Effector CD4-positive, alpha-beta T cell (primary cell): ENCODE measurements around the gene ZFP64.
"Not testable (repeated sequence)": the region's sequence is repeated elsewhere in the genome, so short reads cannot be mapped to it uniquely, and the experiment has no call there.

Experiments
- DNase-seq: peaks from one replicate; pipeline ENCODE4 v3.0.0-alpha.2; 2020

Gene ZFP64

GRCh38 chr20:52201395-52201794 lies 9.8 kb upstream of the ZFP64 start:
- DNase-seq: no peak

DNA sequence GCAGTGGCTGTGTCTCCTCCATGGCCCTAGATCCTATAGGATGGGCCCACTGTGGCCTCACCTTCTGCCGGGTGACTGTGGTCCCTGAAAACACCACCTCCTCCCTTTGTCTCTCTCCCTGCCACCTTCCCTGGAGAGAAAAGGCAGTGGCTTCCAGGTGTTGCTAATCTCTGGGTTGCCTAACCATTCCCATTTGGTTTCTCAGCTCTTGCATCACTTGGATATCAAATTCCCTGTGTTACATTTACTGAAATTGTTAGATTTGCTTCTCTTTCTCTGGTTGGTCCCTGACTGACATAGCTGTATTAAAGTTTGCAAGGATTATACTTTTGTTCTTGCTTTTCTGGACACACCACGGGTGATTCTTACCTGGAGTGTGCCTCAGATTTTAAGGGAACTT lies 9.3 kb upstream of the ZFP64 start:
- DNase-seq: no peak

DNA sequence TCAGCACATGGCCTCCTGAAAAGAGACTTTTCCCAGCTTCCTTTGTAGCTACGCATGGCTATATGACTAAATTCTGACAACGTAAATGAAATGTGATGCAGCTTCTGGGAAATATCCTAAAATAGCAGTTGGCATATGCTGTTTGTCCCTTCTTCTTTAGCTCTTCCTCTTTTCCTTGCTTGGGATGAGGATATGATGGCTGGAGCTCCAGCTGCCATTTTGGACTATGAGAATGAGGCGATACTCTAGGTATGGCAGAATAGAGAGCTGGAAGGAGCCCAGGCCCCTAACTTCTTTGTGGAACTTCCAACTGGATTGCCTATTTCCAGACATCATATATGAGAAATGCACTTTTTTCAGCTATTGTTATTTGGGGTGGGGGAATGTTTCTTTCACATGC lies 5.3 kb upstream of the ZFP64 start:
- no peak for DNase-seq

DNA sequence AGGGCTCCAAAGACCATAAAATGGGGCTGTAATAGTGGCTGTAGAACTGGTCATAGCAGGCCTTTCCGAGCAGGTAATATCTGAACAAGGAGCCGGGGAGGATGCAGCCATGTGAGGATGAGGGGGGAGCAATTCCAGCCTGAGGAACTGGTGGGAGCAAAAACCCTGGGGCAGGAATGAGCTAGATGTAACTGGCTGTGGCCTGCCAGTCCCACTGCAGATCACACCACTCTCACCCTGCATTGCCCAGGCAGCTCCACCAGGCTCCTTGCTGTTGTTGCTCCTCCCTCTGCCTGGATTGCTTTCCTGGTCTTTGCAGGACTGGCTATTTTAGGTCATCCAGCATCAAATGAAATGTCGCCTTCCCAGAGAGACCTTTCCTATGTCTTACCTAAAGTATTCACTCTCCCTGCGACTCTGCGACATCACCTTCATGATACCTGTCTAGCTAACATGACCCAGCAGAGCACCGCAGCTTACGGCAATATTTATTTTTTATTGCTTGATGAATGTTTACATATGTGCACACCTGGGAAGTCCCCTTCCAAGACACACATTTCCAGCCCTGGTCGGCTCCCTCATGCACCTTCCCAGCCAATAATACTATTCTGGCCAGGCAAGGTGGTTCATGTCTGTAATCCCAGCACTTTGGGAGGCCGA lies 2.4 kb upstream of the ZFP64 start:
- DNase-seq: no peak

- no peak for DNase-seq
These were observed 1.6 kb upstream of the ZFP64 start for GRCh38 chr20:52193133-52193532.

DNA sequence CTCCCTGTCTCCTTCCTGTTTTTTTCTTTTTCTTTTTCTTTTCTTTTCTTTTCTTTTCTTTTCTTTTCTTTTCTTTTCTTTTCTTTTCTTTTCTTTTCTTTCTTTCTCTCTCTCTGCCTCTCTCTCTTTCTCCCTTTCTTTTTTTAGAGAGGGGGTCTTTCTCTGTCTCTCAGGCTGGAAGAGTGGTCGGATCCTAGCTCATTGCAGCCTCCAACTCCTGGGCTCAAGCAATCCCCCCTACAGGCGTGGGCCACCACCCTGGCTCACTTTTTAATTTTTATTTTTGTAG lies 1.1 kb upstream of the ZFP64 start:
- DNase-seq: not testable (repeated sequence)

DNA sequence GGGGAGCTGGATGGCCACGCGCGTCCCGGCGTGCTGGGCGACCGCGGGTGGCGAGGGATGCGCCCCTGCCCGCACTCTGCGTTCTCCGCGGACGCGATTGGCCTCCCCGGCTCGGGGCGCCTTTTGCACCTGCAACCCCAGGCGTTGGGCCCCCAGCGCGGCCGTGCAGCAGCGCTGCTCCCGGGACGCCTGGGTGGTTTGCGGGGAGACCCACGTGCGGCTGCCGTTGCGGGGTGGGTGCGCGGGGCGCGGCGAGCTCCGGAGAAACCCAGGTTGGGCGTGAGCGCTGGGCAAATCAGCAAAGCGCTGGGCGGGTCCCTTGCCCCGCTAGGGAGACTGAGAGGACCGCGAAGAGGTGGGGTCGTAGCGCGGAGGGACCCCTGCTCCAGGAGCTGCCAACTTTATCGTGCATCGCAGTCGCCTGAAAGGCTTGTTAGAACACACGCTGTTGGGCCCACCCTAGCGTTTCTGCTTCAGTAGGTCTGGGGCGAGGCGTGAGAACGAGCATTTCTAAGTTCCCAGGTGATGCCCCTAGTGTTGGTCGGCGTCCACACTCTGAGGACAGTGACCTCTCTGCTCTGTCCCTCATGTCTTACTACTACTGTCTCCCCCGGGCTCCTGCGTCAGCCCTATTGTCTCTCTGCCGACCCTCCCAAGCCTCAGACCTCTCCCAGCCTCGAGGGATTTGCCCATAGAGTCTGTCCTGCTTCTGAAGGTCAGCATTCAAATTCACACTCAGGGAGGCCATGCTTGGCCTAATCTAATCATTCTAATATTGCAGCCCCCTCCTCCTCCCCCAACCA lies 538 bp upstream of the ZFP64 start:
- no peak for DNase-seq

GRCh38 chr20:52190437-52191131 lies 995 bp downstream of the ZFP64 start:
- DNase-seq: no peak

DNA sequence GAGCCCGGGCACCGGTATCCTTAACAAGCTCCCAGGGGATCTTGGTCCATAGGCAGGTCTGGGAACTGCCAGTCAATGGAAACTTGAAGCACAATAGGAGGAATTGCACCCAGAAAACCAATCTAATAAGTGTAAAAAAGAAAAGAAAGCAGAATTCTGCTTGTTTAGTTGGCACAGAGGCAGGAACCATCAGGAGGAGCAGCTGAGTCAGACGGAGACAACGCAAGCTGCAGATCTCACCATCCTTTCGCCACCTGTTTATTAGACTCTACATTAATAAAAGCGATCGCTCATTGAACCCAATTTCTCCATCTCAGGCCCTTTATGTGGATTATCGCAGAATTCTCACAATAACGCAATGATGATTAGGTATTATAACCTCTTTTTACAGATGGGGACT lies 9.8 kb downstream of the ZFP64 start:
- no peak for DNase-seq

DNA sequence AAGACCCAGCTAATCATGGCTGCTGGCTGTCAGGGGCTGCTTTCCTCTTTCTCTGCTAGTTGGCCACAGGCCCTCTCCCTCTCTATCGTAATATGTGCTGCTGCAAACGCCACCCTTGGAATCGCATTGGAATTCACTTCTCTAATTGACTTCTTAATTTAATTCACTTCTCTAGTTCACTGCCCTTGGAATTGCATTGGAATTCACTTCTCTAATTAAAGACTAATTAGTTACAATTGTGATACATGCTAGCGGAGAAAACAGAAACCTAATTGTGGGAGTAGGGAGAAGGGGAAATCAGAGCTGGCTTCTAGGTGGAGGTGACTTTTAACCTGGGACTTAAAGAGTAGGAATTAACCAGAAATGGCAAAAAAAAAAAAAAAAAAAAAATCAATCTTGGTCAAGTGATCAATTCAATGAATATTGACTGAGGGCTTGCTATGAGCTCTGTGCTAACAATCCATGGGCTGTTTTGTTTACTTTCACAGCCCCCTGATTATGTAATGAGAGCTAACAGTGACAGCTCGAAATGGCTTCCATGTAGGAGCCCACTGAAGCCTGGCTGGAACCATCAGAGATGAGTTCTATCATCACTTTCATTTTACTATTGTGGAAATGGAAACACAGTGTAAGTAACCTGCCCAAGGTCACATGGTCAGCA lies 11.3 kb downstream of the ZFP64 start:
- no peak for DNase-seq

- no peak for DNase-seq
These were observed 12.0 kb downstream of the ZFP64 start for GRCh38 chr20:52179331-52180179.

DNA sequence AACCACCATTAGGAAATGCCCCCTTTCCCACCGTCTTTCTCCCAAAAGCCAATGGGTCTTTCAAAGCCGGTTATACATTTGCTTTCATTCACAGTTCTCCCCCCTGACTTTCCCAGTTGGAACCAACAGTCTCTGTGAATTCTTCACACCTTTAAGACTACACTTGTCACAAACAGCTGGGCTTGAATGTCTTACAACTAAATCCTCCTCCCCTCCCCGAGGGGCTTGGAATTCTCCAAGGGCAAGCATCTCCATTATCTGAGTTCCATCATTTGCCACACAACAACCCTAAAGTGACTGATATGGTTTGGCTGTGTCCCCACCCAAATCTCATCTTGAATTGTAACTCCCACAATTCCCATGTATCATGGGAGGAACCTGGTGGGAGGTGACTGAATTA lies 12.9 kb downstream of the ZFP64 start:
- no peak for DNase-seq

DNA sequence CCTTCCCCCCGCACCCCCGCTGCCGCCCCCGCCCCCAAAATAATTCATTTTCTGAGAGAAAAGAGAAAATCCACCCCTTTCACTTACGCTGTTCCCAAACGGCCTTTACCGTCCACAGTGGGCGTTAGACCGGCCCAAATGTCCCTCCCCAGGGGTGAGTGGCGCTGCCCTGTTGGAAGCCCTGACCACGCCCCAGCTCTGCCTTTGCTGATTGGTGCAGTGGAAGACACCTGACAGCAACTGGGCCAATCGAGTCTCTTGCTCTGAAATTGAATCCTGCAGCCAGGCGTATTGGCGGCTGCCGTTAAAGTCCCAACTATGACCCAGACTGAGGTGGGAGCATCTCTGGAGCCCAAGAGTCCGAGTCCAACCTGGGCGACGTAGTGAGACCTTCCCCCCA lies 15.7 kb downstream of the ZFP64 start:
- DNase-seq: no peak

GRCh38 chr20:52172392-52173047 lies 19.1 kb downstream of the ZFP64 start:
- no peak for DNase-seq

- no peak for DNase-seq
These were observed 20.6 kb downstream of the ZFP64 start for GRCh38 chr20:52171025-52171424.

GRCh38 chr20:52168116-52168515 lies 23.5 kb downstream of the ZFP64 start:
- no peak for DNase-seq

DNA sequence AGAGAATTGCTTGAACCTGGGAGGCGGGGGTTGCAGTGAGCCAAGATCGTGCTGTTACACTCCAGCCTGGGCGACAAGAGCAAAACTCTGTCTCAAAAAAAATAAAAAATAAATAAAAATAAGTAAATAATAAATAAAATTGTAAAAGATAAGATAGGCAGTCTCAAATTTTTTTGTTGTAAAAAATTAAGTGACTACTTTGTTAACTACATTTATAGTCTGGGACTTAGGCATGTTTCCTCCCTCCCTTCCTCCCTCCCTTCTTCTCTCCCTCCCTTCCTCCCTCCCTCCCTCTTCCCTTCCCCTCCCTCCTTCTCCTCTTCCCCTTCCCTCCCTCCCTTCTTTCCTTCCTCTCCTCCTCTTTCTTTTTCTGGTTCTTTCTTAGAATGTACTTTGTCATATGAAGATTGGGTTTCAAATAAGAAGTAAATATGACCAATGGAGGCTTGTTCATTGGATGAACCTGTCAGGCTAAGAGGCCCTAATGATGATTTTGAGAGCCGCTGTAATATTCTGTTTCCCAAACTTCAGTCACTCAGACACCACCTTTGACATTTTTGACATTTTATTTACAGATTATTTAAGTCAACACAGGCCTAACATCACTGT lies 24.2 kb downstream of the ZFP64 start:
- DNase-seq: no peak

DNA sequence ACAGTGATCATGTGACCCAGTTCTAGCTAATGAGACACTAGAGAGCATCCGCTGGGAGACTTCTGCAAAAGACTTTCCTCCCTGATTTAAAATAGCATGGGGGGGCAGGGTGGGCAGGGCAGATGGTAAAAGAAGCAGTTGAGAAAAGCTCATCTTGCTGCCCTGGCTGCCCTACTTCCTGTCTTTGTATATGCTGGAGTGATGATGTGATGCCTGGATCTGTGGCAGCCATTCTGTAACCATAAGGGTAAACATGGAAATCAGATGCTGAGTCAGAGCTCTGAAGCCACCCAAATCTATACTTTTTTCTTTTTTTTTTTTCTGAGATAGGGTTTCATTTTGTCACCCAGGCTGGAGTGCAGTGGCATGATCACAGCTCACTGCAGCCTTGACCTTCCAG lies 25.4 kb downstream of the ZFP64 start:
- DNase-seq: no peak

- no peak for DNase-seq
These were observed 30.9 kb downstream of the ZFP64 start for GRCh38 chr20:52160621-52161204.

- no peak for DNase-seq
These were observed 31.5 kb downstream of the ZFP64 start for GRCh38 chr20:52160049-52160570.

- no peak for DNase-seq
These were observed 37.0 kb downstream of the ZFP64 start for GRCh38 chr20:52154575-52154974.
